Activated naive CD4-positive, alpha-beta T cell treated with anti-CD3 and anti-CD28 coated beads, Interleukin-2, amount 50 U/mL, for 24 hours (primary cell): ENCODE results near the gene MAP3K5.
"Not testable (repeated sequence)": the region's sequence is repeated elsewhere in the genome, so short reads cannot be mapped to it uniquely, and the experiment has no call there.

Experiments
- H3K27ac Mint-ChIP-seq: one replicate; pipeline ENCODE4 v1.8.0; 2021; ENCODE audit warnings: mild to moderate bottlenecking, mixed read lengths
- H3K27me3 Mint-ChIP-seq: one replicate; pipeline ENCODE4 v1.8.0; 2021; ENCODE audit warnings: mixed read lengths
- H3K36me3 Mint-ChIP-seq: one replicate; pipeline ENCODE4 v1.8.0; 2021; ENCODE audit warnings: mixed read lengths
- H3K4me1 Mint-ChIP-seq: one replicate; pipeline ENCODE4 v1.8.0; 2021; ENCODE audit warnings: mixed read lengths
- H3K4me3 Mint-ChIP-seq: one replicate; pipeline ENCODE4 v1.8.0; 2021; ENCODE audit warnings: mild to moderate bottlenecking, mixed read lengths
- H3K9me3 Mint-ChIP-seq: one replicate; pipeline ENCODE4 v1.8.0; 2021; ENCODE audit warnings: mixed read lengths

Gene MAP3K5

GRCh38 chr6:136767103-136767502 lies 25.2 kb downstream of the MAP3K5 start:
- Mint-ChIP-seq H3K9me3 (no peaks in the 10 kb centered on the region), H3K4me1 (peaks cover 76% of the 10 kb centered on the region), H3K4me3 (peak overlapping the region; percentile 9), H3K27me3 (no peaks in the 10 kb centered on the region), H3K36me3 (peaks cover 1% of the 10 kb centered on the region), H3K27ac (peak overlapping the region; percentile 85)

DNA sequence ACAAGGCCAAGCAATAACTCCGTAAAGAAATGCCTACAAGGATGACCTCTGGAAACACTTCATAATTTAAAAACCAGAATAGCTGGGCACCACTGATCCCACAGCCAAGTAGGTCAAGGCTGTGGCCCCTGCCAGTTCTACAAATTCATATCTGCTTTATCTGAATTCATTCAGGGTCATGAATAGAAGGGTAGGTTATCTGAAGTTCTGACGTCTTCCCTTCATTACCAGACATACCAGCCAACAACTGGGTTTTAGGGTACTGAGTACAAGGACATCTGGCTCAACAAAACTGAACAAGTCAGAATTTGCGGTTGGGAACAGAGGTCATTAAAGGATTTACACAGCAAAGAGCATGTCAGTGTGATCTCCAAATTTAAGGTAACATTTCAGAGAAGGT lies 26.0 kb downstream of the MAP3K5 start:
- peaks cover 80% of the 10 kb centered on the region for H3K4me1 Mint-ChIP-seq
- no peaks in the 10 kb centered on the region for H3K27me3 Mint-ChIP-seq
- no peak overlapping the region for H3K27ac Mint-ChIP-seq
- peaks cover 1% of the 10 kb centered on the region for H3K36me3 Mint-ChIP-seq
- H3K9me3 Mint-ChIP-seq = no peaks in the 10 kb centered on the region
- H3K4me3 Mint-ChIP-seq = no peak overlapping the region

GRCh38 chr6:136764517-136764993 lies 27.7 kb downstream of the MAP3K5 start:
- Mint-ChIP-seq H3K9me3 (no peaks in the 10 kb centered on the region), H3K27me3 (no peaks in the 10 kb centered on the region), H3K36me3 (peaks cover 1% of the 10 kb centered on the region), H3K4me3 (peak overlapping the region; percentile 64), H3K27ac (peak overlapping the region; percentile 80), H3K4me1 (peaks cover 85% of the 10 kb centered on the region)

DNA sequence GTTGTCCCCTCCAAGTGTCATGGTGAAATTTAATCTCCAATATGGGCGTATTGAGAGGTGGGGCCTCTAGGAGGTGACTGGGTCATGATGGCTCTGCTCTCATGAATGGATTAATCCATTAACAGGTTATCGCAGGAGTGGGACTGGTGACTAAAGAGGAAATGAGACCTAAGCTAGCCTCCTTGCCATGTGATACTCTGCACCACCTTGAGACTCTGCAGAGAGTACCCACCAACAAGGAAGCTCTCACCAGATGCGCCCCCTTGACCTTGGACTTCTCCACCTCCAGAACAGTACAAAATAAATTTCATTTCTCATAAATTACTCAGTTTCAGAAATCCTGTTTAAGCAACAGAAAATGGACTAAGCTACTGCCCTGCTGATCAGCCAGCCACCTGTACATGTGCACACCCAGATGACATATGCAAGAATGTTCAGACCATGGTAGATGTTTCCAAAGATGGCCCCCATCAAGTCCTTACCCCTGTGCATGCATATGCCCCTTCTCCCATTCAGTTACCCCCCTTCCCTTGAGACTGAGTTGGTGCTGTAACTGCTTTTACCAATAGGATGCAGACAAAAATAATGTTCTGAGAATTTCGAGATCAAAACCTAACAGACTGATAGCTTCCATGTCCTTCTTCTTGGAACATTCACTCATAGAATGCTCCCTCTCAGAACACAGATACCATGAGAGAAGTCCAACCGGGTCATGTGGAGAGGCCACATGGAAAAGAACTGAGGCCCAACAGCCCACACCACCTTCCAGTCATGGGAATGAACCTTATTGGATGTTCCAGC lies 28.4 kb downstream of the MAP3K5 start:
- H3K4me3 Mint-ChIP-seq = peak overlapping the region; percentile 64
- peaks cover 80% of the 10 kb centered on the region for H3K4me1 Mint-ChIP-seq
- H3K27me3 Mint-ChIP-seq = no peaks in the 10 kb centered on the region
- H3K27ac Mint-ChIP-seq = peak overlapping the region; percentile 80
- no peaks in the 10 kb centered on the region for H3K9me3 Mint-ChIP-seq
- peaks cover 1% of the 10 kb centered on the region for H3K36me3 Mint-ChIP-seq

GRCh38 chr6:136763255-136763654 lies 29.0 kb downstream of the MAP3K5 start:
- Mint-ChIP-seq H3K27ac (peak overlapping the region; percentile 80), H3K36me3 (peaks cover 1% of the 10 kb centered on the region), H3K4me1 (peaks cover 75% of the 10 kb centered on the region), H3K9me3 (no peaks in the 10 kb centered on the region), H3K4me3 (peak overlapping the region; percentile 8), H3K27me3 (no peaks in the 10 kb centered on the region)

- H3K9me3 Mint-ChIP-seq = no peaks in the 10 kb centered on the region
- peak overlapping the region; percentile 72 for H3K4me3 Mint-ChIP-seq
- peak overlapping the region; percentile 52 for H3K27ac Mint-ChIP-seq
- H3K27me3 Mint-ChIP-seq = no peaks in the 10 kb centered on the region
- peaks cover 66% of the 10 kb centered on the region for H3K4me1 Mint-ChIP-seq
- no peaks in the 10 kb centered on the region for H3K36me3 Mint-ChIP-seq
These were observed 30.0 kb downstream of the MAP3K5 start for GRCh38 chr6:136762022-136762975.

DNA sequence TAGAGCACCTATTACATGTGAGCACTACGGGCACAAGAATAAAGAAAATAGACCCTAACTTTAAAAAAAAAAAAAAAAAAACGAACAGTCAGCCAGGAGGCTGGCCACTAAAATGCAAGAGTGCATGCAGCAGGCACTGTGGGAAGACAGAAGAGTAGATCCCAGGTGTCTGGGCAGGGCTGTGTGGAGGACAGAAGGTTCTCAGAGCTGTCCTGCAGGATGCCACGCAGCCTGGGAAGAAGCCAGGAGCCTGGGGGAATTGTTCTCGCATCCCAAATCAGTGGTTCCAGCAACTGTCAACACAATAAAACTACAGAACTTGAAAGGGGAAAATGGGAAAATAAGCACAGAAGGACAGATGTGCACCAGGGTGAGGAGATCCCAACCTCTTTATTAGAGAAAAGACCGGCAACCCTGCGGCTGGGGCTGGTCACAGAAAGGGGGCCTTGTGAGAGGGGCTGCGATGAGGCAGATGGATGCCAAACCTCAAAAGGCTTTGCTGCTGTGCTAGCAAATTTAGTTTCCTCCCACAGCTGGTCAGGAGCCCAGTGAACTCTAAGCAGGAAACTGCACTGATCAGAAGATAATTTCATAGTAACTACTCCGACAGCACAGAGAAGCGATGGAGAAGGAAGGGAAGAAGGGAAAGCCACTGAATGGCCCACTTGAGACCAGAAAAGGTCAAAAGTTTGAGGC lies 30.9 kb downstream of the MAP3K5 start:
- no peaks in the 10 kb centered on the region for H3K9me3 Mint-ChIP-seq
- no peaks in the 10 kb centered on the region for H3K27me3 Mint-ChIP-seq
- peaks cover 2% of the 10 kb centered on the region for H3K36me3 Mint-ChIP-seq
- H3K27ac Mint-ChIP-seq = peak overlapping the region; percentile 79
- peak overlapping the region; percentile 72 for H3K4me3 Mint-ChIP-seq
- peaks cover 68% of the 10 kb centered on the region for H3K4me1 Mint-ChIP-seq

- H3K9me3 Mint-ChIP-seq, H3K27me3 Mint-ChIP-seq, H3K36me3 Mint-ChIP-seq: not testable (repeated sequence)
- H3K27ac Mint-ChIP-seq = peak overlapping the region; percentile 79
- H3K4me1 Mint-ChIP-seq = peaks cover 66% of the 10 kb centered on the region
- peak overlapping the region; percentile 72 for H3K4me3 Mint-ChIP-seq
These were observed 31.5 kb downstream of the MAP3K5 start for GRCh38 chr6:136760781-136761180.

GRCh38 chr6:136757150-136757549 lies 35.1 kb downstream of the MAP3K5 start:
- Mint-ChIP-seq H3K27ac (no peak overlapping the region), H3K9me3 (no peaks in the 10 kb centered on the region), H3K27me3 (no peaks in the 10 kb centered on the region)

DNA sequence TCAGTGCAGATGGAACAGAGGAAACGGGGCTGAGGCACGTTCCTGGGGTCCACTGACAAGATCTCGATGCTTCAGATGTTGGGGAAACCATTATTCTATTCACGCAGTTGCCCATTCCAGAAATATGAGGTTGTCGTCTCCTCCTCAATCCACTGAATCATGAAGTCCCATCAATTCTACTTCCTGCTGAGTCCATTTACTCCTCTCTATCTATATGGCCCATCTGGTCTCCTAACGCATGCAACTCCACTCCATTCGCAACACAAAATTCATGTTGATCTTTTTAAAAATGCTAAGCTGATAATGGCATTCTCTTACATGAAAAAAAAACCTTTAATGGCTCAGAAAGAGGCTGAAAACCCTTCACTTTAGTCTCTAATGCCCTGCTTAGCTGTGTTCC lies 37.5 kb downstream of the MAP3K5 start:
- Mint-ChIP-seq H3K27ac (no peak overlapping the region), H3K9me3 (no peaks in the 10 kb centered on the region), H3K27me3 (no peaks in the 10 kb centered on the region), H3K36me3 (peaks cover 4% of the 10 kb centered on the region), H3K4me3 (no peak overlapping the region), H3K4me1 (peaks cover 72% of the 10 kb centered on the region)

More at GRCh38 chr6:136757150-136757549, 35.1 kb downstream of the MAP3K5 start:
- H3K36me3 Mint-ChIP-seq = peaks cover 4% of the 10 kb centered on the region
- H3K4me1 Mint-ChIP-seq = peaks cover 66% of the 10 kb centered on the region
- no peak overlapping the region for H3K4me3 Mint-ChIP-seq

GRCh38 chr6:136753624-136754023 lies 38.7 kb downstream of the MAP3K5 start:
- H3K4me3 Mint-ChIP-seq = peak overlapping the region; percentile 42

GRCh38 chr6:136752554-136752953 lies 39.7 kb downstream of the MAP3K5 start:
- H3K27ac Mint-ChIP-seq = peak overlapping the region; percentile 87
- peaks cover 91% of the 10 kb centered on the region for H3K4me1 Mint-ChIP-seq

More at GRCh38 chr6:136753624-136754023, 38.7 kb downstream of the MAP3K5 start:
- Mint-ChIP-seq H3K9me3 (no peaks in the 10 kb centered on the region), H3K27me3 (no peaks in the 10 kb centered on the region), H3K27ac (peak overlapping the region; percentile 3), H3K4me1 (peaks cover 81% of the 10 kb centered on the region), H3K36me3 (peaks cover 4% of the 10 kb centered on the region)

GRCh38 chr6:136751991-136752390 lies 40.3 kb downstream of the MAP3K5 start:
- Mint-ChIP-seq H3K9me3 (no peaks in the 10 kb centered on the region), H3K36me3 (peaks cover 2% of the 10 kb centered on the region), H3K27ac (peak overlapping the region; percentile 83), H3K27me3 (no peaks in the 10 kb centered on the region), H3K4me3 (peak overlapping the region; percentile 71), H3K4me1 (peaks cover 93% of the 10 kb centered on the region)

More at GRCh38 chr6:136752554-136752953, 39.7 kb downstream of the MAP3K5 start:
- H3K36me3 Mint-ChIP-seq = peaks cover 4% of the 10 kb centered on the region
- peak overlapping the region; percentile 44 for H3K4me3 Mint-ChIP-seq
- H3K9me3 Mint-ChIP-seq = no peaks in the 10 kb centered on the region
- H3K27me3 Mint-ChIP-seq = no peaks in the 10 kb centered on the region

GRCh38 chr6:136751522-136751956 lies 40.7 kb downstream of the MAP3K5 start:
- Mint-ChIP-seq H3K27ac (peak overlapping the region; percentile 66), H3K4me3 (peak overlapping the region; percentile 59), H3K9me3 (no peaks in the 10 kb centered on the region), H3K4me1 (peaks cover 91% of the 10 kb centered on the region), H3K36me3 (peaks cover 2% of the 10 kb centered on the region), H3K27me3 (no peaks in the 10 kb centered on the region)
